ENCODE results near the gene LARGE1. TPM values are rescaled to one million over a fixed set of nuclear protein-coding genes. Genes with fewer than 3 reads are reported as not detected.

The LARGE1 gene
- total and polyA plus RNA-seq, 2 of the 8 experiments (the other 6 are each of a cell fraction or from before 2014, with no cell fraction given), result 43.7 to 83.0 TPM

DNA sequence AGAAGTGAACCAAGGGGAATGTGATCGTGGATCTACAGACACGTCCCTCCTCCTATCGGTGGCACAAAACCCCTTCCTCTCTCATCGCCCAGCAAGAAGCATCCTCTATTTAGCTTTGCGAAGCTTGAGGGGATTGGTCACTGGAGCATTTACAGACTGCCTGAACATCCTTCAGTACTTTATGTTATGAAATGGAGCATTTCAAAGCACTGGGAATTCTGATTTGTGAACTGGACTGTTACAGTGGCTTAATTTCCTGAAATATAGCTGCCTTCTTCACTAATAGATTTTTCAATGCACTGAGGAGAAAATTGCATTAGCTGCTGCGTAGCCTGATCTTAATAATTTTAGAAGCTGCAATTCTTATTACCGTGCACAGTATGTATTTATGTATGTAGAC, 344.5 kb downstream of the LARGE1 start:
- H3K56ac ChIP-seq (replicated peaks; ENCODE audit: insufficient read length, low read depth, low read length), result no peak overlapping the region
- no peak overlapping the region for H2BK12ac ChIP-seq (ENCODE audit: low read depth, low read length)
- no peak overlapping the region for H3K23ac ChIP-seq (ENCODE audit: insufficient read length)
- H4K5ac ChIP-seq (ENCODE audit: insufficient read length, low read depth, low read length), result no peak overlapping the region
- H3K18ac ChIP-seq (ENCODE audit: extremely low read depth, low read length), result no peak overlapping the region
- H2BK15ac ChIP-seq (ENCODE audit: low read length), result no peak overlapping the region
- no peaks in the 10 kb centered on the region for H3K9me3 ChIP-seq (ENCODE audit: insufficient read depth in 2 of 2, low read depth in 1 of 2, low read length in 1 of 2)
- peaks cover 0 to under 1% (median 0%) of the 10 kb centered on the region in 4 experiments; a peak in 1 of 7 replicates for H3K4me1 ChIP-seq (replicated peaks in 1 of 4; ENCODE audit: control insufficient read depth in 3 of 4, insufficient read depth in 4 of 4, low read length in 3 of 4)
- peaks cover 0 to 8% of the 10 kb centered on the region in 2 experiments; a peak in 1 of 4 replicates for H3K79me2 ChIP-seq (ENCODE audit: control insufficient read depth in 1 of 2, insufficient read depth in 2 of 2, low read length in 2 of 2)
- H2AFZ ChIP-seq (ENCODE audit: low read length), result no peak overlapping the region
- H2AK5ac ChIP-seq (ENCODE audit: low read depth, low read length), result no peak overlapping the region
- WGBS, 2 experiments (ENCODE audit: extremely low coverage in 1 of 2, insufficient coverage in 1 of 2, insufficient read length in 1 of 2, insufficient replicate concordance in 2 of 2, low coverage in 1 of 2, low lambda C conversion rate in 2 of 2, missing lambda C conversion rate in 1 of 2), result 95% methylated on average over 7 of the region's 7 CpGs; no CpG with 5 or more reads in 1 of the 2 experiments
- no peak overlapping the region for H4K91ac ChIP-seq (replicated peaks; ENCODE audit: insufficient read length, low read length)
- H3K36me3 ChIP-seq (ENCODE audit: control insufficient read depth in 2 of 4, insufficient read depth in 4 of 4, low read length in 3 of 4), result no peaks in the 10 kb centered on the region; a peak in 1 of 8 replicates
- TF ChIP-seq ZNF274 (IDR thresholded peaks at IDR 0.05; ENCODE audit: borderline replicate concordance, extremely low read depth, low read length) (no peak), TBP (IDR thresholded peaks at IDR 0.05; ENCODE audit: low read depth, low read length) (no peak)
- H3K4ac ChIP-seq (replicated peaks; ENCODE audit: insufficient read length, low read depth, low read length), result no peak overlapping the region
- no peak overlapping the region for H3K27ac ChIP-seq (ENCODE audit: low read depth, low read length)
- H3K14ac ChIP-seq (ENCODE audit: insufficient read length), result no peak overlapping the region
- DNase-seq (ENCODE audit: low read depth in 1 of 2, low spot score in 2 of 2) (no peak), FAIRE-seq (no peak)
- H3K4me3 ChIP-seq (ENCODE audit: extremely low read depth in 1 of 4, insufficient read depth in 2 of 4, low read depth in 3 of 4, low read length in 4 of 4), result no peak overlapping the region
- CTCF ChIA-PET (ENCODE audit: partially characterized antibody), result interaction anchor here (0.6 to 1.1 kb wide), 5 partner anchors 11 to 152 kb away, joined by 3 to 5 read pairs (median 3); no protein-coding TSS in a partner anchor
- H4K8ac ChIP-seq (ENCODE audit: extremely low read depth, insufficient read depth, low read length), result no peak overlapping the region
- no peak overlapping the region for H2BK120ac ChIP-seq (replicated peaks; ENCODE audit: low read depth, low read length)
- H3K9ac ChIP-seq (replicated peaks in 1 of 4; ENCODE audit: extremely low read depth in 1 of 4, low read depth in 3 of 4, low read length in 3 of 4), result no peak overlapping the region
- H2BK5ac ChIP-seq (ENCODE audit: low read depth, low read length), result no peak overlapping the region
- peaks cover 0 to 3% of the 10 kb centered on the region in 2 experiments for H4K20me1 ChIP-seq (replicated peaks in 1 of 2; ENCODE audit: control insufficient read depth in 1 of 2, insufficient read depth in 2 of 2, low read length in 2 of 2)
- H2BK20ac ChIP-seq (ENCODE audit: low read length), result no peak overlapping the region
- no peaks in the 10 kb centered on the region for H3K27me3 ChIP-seq (replicated peaks in 1 of 4; ENCODE audit: control insufficient read depth in 3 of 4, extremely low read depth in 1 of 4, insufficient read depth in 3 of 4, low read length in 3 of 4)
- H3K4me2 ChIP-seq (ENCODE audit: insufficient read depth in 1 of 2, low read depth in 2 of 2, low read length in 2 of 2), result no peak overlapping the region
- POLR2A ChIA-PET (ENCODE audit: partially characterized antibody), result no interaction called here
- H3K23me2 ChIP-seq (ENCODE audit: low read depth, low read length), result no peaks in the 10 kb centered on the region
- H3K79me1 ChIP-seq (ENCODE audit: low read depth, low read length), result no peaks in the 10 kb centered on the region
